NCI-H1105 treated with DMSO at 0.1 percent for 48 hours (cell line): ENCODE measurements around the gene TNK2.
"Not testable (repeated sequence)": the region's sequence is repeated elsewhere in the genome, so short reads cannot be mapped to it uniquely, and the experiment has no call there.

ENCODE experiments used
- DNase-seq: peaks from one replicate; lab custom pipeline; 2025; lab: John Stamatoyannopoulos, UW

The TNK2 gene

DNA sequence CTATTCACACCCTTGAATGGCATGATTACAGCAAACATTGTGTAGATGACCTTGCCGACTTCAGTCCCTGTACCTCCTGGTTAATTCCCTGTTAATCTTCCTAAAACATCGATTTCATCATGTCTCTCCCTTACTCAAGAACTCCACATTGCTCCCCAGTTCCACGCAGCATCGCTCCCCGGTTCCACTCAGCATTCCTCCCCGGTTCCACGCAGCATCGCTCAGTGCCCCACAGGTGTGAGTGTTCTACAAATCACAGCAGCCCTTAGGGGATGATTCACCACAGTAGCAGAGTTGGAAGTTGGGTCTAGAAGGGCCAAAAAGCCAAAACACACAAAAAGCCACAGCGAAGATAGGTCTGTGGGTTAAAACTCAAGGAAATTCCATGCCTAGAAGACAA lies 8.6 kb upstream of the TNK2 start:
- no peak for DNase-seq

DNA sequence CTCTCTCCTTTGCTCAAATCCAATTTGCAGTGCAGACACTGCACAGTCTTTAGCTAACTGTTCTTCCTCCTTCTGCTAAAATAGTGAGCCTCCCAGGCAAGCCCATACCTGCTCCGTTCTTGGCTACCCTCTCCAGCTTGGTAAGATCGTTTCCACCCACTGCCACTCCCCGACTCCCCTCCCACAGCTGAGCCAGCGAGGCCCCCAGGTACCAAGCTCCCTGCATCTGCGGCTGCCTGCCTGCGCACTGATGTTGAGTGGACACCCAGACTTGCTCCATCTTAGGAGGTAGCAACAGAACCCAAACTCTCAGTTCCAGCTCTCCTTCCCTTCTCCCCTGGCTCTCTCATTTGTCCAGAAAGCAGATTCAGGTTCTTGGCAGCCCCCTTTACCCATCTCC lies 7.9 kb upstream of the TNK2 start:
- no peak for DNase-seq

DNA sequence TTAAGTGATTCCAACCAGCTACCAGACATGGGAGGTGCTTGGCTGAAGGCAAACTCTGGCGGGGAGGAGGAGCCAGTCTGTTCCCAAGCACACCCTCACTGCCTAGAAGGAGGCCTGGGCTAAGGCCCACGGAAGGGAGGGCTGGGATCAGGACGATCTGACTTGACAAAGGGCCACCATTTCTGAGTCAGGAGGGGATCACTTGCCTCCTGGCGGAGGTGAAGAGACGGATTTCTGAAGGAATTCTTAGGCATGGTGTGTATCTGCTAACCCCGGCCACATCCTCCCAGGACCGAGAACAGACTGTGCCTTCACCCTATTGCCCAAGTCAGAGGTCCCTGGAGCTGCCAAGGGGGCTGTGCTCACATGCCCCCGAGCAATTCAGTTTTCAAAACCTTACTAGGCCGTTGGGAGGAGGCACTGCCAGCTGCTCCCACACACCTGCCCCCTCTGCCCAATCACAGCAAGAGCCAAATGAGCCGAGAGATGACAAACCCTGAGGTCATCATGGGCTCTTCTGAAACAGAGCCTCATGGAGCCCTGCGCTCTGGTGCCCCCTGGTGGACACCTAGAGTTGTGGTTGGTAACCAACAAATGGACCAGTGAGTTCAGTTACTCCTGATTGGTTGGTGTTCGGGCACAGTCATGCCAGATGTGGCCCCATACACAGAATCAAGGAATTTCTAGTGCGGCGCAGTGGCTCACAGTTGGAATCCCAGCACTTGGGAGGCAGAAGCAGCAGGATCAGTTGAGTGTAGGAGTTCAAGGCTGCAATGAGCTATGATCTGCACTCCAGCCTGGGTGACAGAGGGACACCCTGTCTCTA lies 6.5 kb upstream of the TNK2 start:
- no peak for DNase-seq

DNA sequence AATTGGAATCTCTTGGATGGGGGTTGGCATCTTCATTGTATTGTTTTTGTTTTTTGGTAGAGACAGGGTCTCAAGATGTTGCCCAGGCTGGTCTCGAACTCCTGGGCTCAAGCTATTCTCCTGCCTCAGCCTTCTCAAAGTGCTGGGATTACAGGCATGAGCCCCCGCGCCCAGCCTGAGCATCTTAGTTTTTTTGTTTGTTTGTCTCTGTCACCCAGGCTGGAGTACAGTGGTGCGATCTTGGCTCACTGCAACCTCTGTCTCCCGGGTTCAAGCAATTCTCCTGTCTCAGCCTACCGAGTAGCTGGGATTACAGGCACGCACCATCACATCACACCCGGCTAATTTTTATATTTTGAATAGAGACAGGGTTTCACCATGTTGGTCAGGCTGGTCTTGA lies 5.8 kb upstream of the TNK2 start:
- not testable (repeated sequence) for DNase-seq

DNA sequence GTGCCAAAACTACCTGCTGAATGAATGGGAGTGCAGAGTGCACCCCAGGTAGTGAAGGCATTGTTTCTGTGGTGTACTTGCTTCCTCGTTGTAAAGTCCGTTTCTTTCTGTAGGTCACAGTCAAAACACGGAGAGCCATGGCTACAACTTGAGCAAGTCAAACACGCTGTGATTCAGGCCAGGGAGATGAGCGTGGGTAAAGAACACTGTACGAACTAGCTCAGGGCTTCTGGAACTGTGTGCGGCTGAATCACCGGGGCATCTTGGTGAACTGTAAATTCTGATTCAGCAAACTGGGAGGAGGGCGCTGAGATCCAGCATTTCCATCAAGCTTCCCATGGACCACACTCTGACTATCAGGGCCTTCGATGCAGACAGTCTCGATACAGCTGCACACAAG lies 5.0 kb upstream of the TNK2 start:
- DNase-seq, result no peak

DNA sequence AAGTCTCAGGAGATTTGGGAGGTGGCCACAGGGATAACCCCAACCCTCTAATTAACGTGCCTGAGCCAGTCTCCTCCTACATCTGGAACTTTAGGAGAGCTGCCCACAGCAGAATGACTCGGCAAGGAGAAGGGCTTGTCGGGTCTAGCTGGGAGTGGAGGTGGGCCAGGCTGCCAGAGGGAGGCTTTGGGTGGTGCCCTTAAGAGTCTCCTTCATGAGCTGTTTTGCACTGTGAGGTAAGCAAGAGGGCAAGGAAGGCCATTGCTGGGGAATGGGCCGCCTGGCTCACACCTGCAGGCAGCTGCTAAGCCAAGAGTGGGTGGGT lies 3.6 kb upstream of the TNK2 start:
- DNase-seq, result no peak

DNA sequence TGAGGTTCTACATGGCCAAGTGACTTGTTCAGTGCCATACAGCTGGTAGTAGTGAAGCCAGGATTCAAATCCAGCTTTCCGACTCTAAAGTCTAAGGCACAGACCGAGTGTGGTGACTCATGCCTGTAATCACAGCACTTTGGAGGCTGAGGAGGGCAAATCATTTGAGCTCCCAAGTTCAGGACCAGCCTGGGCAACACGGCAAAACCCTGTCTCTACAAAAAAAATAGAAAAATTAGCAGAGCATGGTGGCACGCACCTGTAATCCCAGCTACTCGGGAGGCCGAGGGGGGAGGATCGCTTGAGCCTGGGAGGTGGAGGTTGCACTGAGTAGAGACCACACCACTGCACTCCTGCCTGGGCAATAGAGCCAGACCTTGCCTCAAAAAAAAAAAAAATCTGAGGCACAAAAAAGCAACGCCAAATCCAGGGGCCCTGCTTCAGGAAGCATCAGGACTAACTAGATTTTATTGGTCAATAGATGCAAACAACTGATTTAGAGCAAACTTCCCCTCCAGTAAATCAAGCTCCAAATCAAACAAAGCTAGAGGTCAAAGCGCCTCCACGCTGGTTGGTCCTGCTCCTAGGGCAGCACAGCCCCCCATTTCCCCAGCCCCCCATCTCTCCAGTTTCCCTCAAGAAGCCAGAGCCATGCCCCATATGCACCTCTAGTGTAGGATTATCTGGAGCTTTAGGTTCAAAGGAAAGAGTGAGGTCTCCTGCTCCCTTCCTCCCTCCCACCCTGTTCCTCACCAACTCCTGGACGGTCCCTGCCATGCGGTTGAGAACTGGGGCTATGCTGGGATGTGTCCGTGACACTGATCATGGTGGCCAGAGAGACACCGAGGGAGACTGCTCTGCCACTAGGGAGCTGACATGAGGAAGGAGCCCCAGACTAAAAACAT lies 2.9 kb upstream of the TNK2 start:
- no peak for DNase-seq

DNA sequence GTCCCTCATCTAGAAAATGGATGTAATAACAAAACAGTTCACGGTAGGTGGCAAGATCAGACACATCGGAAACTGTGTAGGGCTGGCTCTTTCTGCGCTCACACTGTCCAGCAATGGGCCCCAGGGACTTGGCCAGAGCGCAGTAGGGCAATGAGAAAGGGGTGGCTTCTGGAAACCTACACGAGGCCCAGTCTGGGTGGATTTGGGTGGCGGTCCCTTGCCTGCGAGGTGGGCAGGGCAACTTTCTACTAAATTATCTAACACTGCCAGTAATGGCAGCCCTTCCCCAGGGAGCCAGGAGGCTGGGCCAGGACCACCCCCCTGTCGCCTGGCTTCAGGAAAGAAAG lies 2.1 kb upstream of the TNK2 start:
- no peak for DNase-seq

DNA sequence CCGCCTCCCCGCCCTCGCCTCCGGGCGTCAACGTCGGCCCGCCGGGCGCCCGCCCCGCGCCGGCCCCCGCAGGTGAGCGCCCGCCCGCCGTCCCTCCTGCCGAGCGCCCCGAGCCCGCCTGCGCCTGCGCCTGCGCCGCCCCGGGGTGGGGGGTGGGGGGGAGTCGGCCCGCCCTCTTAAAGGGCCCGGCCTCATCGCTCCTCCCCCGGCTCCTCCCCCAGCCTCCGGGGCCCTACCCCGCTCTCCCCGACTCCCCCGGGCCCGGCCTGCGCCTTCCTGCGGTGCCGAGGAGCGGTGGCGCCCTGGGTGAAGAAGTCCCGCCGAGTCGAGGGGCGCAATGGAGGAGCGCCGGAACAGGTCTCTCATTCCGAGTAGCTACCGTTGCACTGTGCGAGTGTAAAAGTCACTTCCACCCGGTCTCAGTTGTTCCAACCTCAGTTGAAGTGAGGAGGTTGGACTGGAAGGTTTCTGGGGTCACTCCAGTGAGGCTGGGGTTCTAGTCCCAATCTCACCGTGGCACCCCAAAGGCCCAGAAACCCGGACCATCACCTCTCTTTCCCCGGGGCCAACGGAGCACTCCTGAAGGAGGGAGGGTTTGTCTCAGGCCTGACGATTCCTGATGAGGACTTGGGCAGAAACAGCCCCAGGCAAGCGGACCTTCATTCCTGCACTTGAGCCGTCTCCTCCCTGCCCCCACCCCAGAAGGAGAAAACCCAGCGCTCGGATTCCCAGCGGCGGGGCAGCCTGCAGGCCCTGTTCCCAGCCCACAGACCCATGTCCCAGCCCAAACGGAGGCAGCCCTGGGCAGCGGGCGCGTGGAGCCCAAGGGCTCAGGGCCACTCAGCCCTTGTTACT lies 1.5 kb upstream of the TNK2 start:
- DNase-seq, result peak; percentile 72

DNA sequence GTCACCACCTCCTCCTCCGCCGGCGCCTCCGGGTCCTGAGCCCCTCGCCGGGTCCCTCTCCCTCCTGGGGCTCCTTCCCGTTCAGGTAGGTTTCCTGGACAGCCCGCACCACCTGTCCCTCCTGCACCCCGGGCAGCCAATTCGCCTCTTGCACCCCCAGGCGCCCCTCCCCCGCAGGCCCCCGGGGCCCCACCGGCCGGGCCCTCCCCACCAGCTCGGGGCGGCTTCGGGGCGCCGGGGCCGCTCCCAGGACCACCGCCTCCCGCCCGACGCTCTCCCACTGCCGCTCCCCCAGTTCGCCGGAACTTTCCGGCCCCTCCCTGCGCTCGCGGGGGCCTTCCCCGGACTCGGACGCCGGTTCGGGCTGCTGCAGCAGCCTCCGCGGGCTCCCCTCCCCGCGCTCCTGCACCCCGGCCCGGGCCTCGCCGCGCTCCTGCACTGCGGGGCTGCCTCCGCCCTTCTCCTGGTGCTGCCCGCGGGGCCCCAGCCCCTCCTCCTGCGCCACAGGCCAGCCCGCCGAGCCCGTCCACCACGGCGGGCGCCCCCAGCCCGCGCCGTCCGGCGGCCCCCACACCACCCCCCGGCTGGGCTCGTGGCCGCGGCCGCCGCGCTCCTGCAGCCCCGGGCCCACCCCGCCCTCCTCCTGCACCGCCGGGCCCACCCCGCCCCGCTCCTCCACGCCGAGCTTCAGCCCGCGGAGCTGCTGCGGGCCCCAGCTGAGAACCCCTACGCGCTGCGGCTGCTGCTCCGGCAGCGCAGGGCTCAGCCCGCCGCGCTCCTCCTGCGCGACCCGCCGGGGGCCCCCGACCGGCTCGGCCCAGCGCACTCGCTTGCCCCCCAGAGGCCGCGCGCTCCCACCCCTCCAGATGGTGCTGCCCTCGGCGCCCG lies 587 bp upstream of the TNK2 start:
- DNase-seq, result peak; percentile 57

DNA sequence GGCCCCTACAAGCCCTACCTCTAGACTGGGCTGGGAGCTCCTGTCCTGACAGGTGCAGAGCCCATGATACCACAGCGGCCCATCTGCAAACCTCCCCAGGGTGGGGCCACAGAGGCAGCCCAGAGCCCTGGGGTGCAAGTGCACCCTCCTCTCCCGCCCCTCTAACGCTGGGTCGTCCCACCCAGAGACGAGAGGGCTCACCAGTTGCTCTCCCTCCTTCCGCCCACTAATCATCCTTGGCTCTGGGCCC lies 742 bp downstream of the TNK2 start:
- no peak for DNase-seq

DNA sequence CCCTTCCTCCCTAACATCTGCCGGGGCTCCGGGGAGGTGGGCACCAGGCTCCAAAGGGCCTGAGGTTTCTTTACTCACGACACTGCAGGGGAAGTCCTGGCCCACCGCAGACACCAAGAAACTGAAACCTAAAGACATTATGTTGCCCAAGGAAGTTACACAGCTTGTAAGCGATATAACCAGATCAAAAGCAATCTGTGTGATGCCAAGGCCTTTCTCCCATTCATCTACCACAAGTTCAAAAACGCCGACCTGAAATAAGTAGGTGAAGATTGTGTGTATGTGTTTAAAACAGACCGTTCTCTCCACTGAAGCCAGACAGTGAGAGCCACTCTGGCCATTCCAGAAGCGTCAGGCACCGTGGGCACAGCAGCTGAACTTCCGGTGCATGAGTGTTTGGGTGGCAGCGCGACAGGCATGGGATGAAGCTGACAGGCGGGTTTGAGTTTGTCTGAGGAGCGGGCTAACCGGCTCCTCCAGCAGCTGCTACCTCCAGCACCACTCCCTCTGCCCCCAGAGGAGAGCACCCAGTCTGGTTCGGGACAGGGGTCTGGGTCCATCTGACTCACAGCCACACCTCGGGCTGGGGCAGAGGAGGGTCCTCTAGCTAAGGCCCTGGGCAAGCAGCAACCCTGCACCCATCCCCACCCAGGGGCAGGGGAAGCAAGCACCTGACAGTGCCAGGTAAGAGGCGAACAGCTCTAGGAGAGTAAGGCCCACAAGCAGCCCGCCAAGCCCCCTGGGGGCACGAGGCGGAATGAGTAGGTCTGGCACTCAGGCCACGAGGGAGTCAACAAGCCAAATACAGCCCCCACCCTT lies 1.3 kb downstream of the TNK2 start:
- no peak for DNase-seq

DNA sequence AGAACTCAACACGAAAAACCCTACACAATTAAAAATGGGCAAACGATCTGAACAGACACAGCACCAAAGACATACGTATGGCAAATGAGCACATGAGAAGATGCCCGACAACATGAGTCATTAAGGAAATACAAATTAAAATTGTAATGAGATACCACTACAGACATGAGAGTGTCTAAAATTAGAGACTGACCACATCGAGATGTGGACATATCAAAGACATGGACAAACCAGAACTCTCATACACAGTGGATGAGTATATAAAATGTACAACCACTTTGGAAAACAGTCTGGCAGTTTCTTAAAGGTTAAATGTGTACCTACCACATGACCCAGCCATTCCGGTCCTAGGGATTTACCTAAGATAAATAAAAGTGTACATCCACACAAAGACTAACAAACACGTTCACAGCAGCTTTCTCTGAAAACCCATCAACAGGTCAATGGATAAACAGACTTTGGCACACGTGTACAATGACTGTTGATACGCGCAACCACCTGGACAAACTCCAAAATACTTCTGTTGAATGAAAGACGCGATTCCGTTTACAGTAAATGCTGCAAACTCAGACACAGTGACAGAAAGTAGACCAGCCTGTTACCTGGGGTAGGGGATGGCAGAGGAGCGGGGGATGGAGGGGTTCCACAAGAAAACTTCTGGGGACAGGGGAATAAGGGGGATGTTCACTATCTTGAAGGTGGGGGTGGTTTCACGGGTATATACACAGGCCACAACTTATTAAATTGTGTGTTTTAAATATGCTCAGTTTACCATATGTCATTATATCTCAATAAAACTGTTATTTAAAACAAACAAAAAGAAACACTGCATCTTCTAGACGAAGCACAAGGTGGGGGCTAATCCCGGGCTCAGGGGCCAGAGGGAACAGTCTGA lies 2.1 kb downstream of the TNK2 start:
- DNase-seq, result peak; percentile 69

DNA sequence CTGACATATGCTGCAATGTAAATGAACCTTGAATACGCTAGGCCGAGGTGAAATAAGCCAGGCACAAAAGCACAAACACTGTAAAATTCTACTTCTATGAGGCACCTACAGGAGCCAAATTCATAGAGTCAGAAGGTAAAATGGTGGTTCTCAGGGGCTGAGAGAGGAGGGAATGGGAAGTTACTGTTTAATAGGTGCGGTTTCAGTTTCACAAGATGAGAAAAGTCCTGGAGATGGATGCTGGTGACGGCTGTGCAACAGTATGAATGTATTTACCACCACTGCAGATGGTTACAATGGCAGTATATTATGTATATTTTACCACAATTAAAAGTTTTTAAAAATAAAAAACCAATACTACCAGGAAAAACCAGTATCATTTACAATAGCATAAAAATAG lies 4.0 kb downstream of the TNK2 start:
- DNase-seq, result no peak

DNA sequence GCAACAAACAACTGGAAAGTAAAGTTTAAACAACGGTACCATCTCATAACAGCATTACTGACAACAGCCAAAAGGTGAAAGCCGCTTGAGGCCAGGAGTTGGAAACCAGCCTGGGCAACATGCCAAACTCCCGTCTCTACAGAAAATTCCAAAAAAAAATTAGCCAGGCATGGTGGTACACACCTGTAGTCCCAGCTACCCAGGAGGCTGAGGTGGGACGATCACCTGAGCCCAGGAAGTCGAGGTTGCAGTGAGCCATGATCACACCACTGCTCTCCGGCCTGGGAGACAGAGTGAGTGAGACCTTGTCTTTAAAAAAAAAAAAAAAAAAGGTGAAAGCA lies 4.4 kb downstream of the TNK2 start:
- no peak for DNase-seq

DNA sequence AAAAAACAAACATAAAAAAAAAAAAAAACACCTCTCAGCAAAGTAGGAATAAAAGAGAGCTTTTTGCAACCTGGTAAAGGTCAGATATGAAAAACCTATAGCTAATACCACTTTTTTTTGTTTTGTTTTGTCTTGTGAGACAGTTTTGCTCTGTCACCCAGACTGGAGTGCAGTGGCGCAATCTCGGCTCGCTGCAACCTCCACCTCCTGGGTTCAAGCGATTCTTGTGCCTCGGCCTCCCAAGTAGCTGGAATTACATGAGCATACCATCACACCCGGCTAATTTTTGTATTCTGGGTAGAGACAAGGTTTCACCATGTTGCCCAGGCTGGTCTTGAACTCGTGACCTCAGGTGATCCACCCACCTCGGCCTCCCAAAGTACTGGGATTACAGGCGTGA lies 5.7 kb downstream of the TNK2 start:
- DNase-seq, result not testable (repeated sequence)

DNA sequence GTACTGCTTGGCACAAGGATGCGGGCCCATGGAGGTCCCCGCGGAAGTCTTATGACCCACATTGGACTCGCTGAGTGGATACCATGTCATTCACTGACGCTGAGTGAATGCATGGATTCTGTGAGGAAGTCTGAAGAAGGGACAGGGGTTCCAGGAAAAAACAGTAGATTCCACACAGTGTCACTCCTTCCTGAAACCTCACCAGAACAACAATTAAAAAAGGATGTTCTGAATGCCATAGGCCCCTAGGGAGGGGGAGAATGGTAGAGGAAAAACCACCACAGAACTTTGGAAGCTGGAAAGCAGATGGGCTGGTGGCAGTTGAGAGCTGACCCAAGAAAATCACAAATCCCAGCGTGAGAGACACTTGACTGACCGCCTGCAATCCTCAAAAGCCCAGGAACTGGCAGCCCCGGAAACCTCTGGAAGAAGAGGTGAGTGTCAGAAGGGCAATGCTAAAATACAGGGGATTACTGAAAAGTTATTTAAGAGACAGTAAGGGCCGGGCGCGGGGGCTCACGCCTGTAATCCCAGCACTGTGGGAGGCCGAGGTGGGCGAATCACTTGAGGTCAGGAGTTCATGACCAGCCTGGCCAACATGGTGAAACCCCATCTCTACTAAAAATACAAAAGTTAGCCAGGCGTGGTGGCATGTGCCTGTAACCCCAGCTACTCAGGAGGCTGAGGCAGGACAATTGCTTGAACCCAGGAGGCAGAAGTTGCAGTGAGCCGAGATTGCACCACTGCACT lies 6.3 kb downstream of the TNK2 start:
- not testable (repeated sequence) for DNase-seq

DNA sequence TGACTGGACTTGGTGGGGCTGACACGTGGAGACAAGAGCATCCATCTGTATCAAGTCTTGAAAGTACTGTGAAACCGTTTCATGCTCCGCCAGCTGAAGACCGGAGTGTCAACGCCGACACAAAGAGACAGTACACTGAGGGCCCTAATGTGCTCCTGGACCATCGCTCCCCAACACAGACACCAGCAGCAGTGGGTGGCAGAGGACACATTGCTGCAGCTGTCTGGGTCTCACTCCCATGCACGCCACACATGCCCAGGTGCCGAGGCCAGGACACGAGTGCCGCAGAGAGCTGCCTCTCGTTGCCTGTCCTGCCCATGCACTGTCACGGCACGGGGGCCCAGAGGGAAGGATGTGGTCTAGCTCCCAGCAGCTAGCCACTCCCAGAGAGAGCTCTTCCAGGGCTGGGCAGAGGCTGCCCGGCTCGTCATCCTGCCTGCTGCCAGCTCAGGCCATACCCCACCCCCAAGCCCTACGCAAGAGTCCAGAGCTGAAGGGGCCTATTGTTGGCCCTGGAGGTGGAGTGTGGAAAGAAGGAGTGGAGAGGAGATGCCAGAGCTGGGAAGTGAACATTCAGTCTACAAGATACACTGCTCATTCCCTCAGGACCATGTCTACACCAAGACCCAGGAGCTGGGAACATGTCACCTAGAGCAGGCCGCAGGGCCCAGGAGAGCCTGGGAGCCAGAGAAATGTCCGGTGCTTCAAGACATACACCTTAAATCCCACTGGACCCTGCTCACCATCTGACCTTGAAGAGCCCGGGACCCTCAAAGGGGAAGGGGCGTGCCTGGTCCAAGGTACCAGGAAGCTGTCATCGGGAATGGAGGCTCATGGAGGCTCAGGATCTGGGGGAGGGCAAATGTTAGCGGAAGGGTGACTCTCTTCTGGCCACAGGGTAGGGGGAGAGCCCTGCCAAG lies 7.7 kb downstream of the TNK2 start:
- no peak for DNase-seq
